Measurements from ENCODE around the gene ANKS1A. TPM values are rescaled to one million over a fixed set of nuclear protein-coding genes. Genes with fewer than 3 reads are reported as not detected.

ANKS1A gene
- total RNA-seq, 1 donor from 2014 or later: 17.0 TPM

DNA sequence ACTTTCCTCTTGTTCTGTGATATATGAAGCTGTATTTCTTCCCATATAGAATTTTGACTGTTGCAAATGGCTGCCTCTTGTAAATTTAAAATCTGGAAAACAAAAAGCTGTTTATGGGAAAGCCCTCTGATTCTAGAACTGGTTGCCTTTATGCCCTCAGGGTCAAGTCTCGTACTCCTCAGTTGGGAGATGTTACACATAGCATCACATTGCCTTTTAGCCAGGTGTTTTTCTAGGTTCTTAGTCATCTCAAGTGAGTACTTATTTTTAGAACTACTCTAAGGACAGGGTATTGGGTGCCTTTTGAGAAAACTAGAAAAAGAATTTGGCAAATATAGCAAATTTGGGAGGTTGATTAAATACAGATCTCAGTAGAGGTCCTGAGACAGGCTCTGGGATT lies 58.5 kb downstream of the ANKS1A start:
- H3K4me2 ChIP-seq: no peak overlapping the region
- H3K9ac ChIP-seq: no peak overlapping the region
- Mint-ChIP-seq H3K4me1 (peaks cover 13% of the 10 kb centered on the region), H3K27me3 (ENCODE audit: insufficient read depth, low read depth) (peaks cover 2% of the 10 kb centered on the region), H3K9me3 (peaks cover 4% of the 10 kb centered on the region), H3K27ac (no peak overlapping the region), H3K4me3 (no peak overlapping the region), H3K36me3 (peaks cover 8% of the 10 kb centered on the region)
- no peak for TF ChIP-seq EZH2 (IDR thresholded peaks at IDR 0.05)
- TF ChIP-seq, protein P1, sequence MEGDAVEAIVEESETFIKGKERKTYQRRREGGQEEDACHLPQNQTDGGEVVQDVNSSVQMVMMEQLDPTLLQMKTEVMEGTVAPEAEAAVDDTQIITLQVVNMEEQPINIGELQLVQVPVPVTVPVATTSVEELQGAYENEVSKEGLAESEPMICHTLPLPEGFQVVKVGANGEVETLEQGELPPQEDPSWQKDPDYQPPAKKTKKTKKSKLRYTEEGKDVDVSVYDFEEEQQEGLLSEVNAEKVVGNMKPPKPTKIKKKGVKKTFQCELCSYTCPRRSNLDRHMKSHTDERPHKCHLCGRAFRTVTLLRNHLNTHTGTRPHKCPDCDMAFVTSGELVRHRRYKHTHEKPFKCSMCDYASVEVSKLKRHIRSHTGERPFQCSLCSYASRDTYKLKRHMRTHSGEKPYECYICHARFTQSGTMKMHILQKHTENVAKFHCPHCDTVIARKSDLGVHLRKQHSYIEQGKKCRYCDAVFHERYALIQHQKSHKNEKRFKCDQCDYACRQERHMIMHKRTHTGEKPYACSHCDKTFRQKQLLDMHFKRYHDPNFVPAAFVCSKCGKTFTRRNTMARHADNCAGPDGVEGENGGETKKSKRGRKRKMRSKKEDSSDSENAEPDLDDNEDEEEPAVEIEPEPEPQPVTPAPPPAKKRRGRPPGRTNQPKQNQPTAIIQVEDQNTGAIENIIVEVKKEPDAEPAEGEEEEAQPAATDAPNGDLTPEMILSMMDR (IDR thresholded peaks at IDR 0.05): no peak
- TF ChIP-seq EZH2phosphoT487 (IDR thresholded peaks at IDR 0.05): no peak
- peaks cover 23% of the 10 kb centered on the region for H3K79me2 ChIP-seq (ENCODE audit: low read depth)
- DNase-seq (ENCODE audit: low spot score): no peak
- no peak overlapping the region for H3K4me3 ChIP-seq
- H3K27me3 ChIP-seq: no peaks in the 10 kb centered on the region
- no peaks in the 10 kb centered on the region for H3F3A ChIP-seq (ENCODE audit: low read depth)
- H4K20me1 ChIP-seq (ENCODE audit: low read depth): peaks cover 17% of the 10 kb centered on the region
- H3K36me3 ChIP-seq: no peaks in the 10 kb centered on the region
- H3K27ac ChIP-seq: no peak overlapping the region
- no peak overlapping the region for H2AFZ ChIP-seq (replicated peaks)
- peaks cover 17% of the 10 kb centered on the region for H3K4me1 ChIP-seq
- no peaks in the 10 kb centered on the region for H3K9me3 ChIP-seq (ENCODE audit: low read depth)

- no peak for DNase-seq (ENCODE audit: low spot score)
- no peaks in the 10 kb centered on the region for H3F3A ChIP-seq (ENCODE audit: low read depth)
- Mint-ChIP-seq H3K27me3 (ENCODE audit: insufficient read depth, low read depth) (peaks cover 2% of the 10 kb centered on the region), H3K9me3 (no peaks in the 10 kb centered on the region), H3K4me3 (no peak overlapping the region), H3K36me3 (peaks cover 5% of the 10 kb centered on the region), H3K27ac (no peak overlapping the region), H3K4me1 (peaks cover 16% of the 10 kb centered on the region)
- peaks cover 17% of the 10 kb centered on the region for H3K4me1 ChIP-seq
- H3K9me3 ChIP-seq (ENCODE audit: low read depth): no peaks in the 10 kb centered on the region
- TF ChIP-seq EZH2 (IDR thresholded peaks at IDR 0.05): no peak
- no peak for TF ChIP-seq EZH2phosphoT487 (IDR thresholded peaks at IDR 0.05)
- TF ChIP-seq, protein P1 (IDR thresholded peaks at IDR 0.05): no peak
- no peak overlapping the region for H2AFZ ChIP-seq (replicated peaks)
- no peaks in the 10 kb centered on the region for H3K27me3 ChIP-seq
- H4K20me1 ChIP-seq (ENCODE audit: low read depth): peaks cover 17% of the 10 kb centered on the region
- H3K36me3 ChIP-seq: no peaks in the 10 kb centered on the region
- H3K27ac ChIP-seq: no peak overlapping the region
- H3K79me2 ChIP-seq (ENCODE audit: low read depth): peaks cover 17% of the 10 kb centered on the region
- H3K4me2 ChIP-seq: no peak overlapping the region
- no peak overlapping the region for H3K4me3 ChIP-seq
- no peak overlapping the region for H3K9ac ChIP-seq
Observed at GRCh38 chr6:34949636-34950035, 60.6 kb downstream of the ANKS1A start.

- no peak overlapping the region for H3K9ac ChIP-seq
- H3K27me3 Mint-ChIP-seq (ENCODE audit: insufficient read depth, low read depth): peaks cover 2% of the 10 kb centered on the region
- H4K20me1 ChIP-seq (ENCODE audit: low read depth): peaks cover 17% of the 10 kb centered on the region
- no peak overlapping the region for H3K27ac Mint-ChIP-seq
- no peak overlapping the region for H3K4me3 Mint-ChIP-seq
- TF ChIP-seq EZH2 (IDR thresholded peaks at IDR 0.05): no peak
- TF ChIP-seq, protein P1 (IDR thresholded peaks at IDR 0.05): no peak
- no peak for TF ChIP-seq EZH2phosphoT487 (IDR thresholded peaks at IDR 0.05)
- no peaks in the 10 kb centered on the region for H3K27me3 ChIP-seq
- peaks cover 17% of the 10 kb centered on the region for H3K4me1 ChIP-seq
- no peak overlapping the region for H3K4me2 ChIP-seq
- peaks cover 3% of the 10 kb centered on the region for H3K36me3 Mint-ChIP-seq
- no peaks in the 10 kb centered on the region for H3K36me3 ChIP-seq
- H3K79me2 ChIP-seq (ENCODE audit: low read depth): peaks cover 7% of the 10 kb centered on the region
- H3K27ac ChIP-seq: no peak overlapping the region
- H3K4me3 ChIP-seq: no peak overlapping the region
- H3F3A ChIP-seq (ENCODE audit: low read depth): no peaks in the 10 kb centered on the region
- no peak for DNase-seq (ENCODE audit: low spot score)
- H2AFZ ChIP-seq (replicated peaks): no peak overlapping the region
- H3K4me1 Mint-ChIP-seq: peaks cover 20% of the 10 kb centered on the region
- no peaks in the 10 kb centered on the region for H3K9me3 Mint-ChIP-seq
- no peaks in the 10 kb centered on the region for H3K9me3 ChIP-seq (ENCODE audit: low read depth)
Observed at GRCh38 chr6:34950849-34951248, 61.8 kb downstream of the ANKS1A start.

Data from neural progenitor cell (in vitro differentiated cells).